Jurkat, Clone E6-1 (cell line): ENCODE results near the gene LSR. TPM values are rescaled to one million over a fixed set of nuclear protein-coding genes. Genes with fewer than 3 reads are reported as not detected.

Source experiments
- DNase-seq: peaks from one replicate; pipeline ENCODE4 v3.0.0-alpha.2; 2011; ENCODE audit warnings: low read depth, low spot score
- H3K4me3 ChIP-seq: 2 replicates; pipeline ENCODE4 v1.5.1; 2011; ENCODE audit warnings: mild to moderate bottlenecking, low read length, control low read depth, moderate library complexity
- polyA plus RNA-seq: library from polyadenylated mRNA; unstranded; fragments of >200 nt; gene quantifications from one replicate; pipeline ENCODE4 v1.2.1, GENCODE V29; 2012; ENCODE audit warnings: missing spikeins; ENCODE audit not compliant: insufficient read length, insufficient read depth

The LSR gene
- polyA plus RNA-seq: not detected

GRCh38 chr19:35248310-35249145 lies at the start of gene LSR:
TSS of gene LSR (plus strand) at chr19:35249002. CDS start at chr19:35249023, 21 bp downstream.
- no peak for DNase-seq
- H3K4me3 ChIP-seq: no peak within 1 kb of the TSS

- DNase-seq: no peak
Observed at GRCh38 chr19:35199481-35199880, 49.3 kb upstream of the LSR start.

GRCh38 chr19:35202722-35203688 lies 45.8 kb upstream of the LSR start:
- DNase-seq: no peak
- no peak overlapping the region for H3K4me3 ChIP-seq

More at GRCh38 chr19:35199481-35199880, 49.3 kb upstream of the LSR start:
- no peak overlapping the region for H3K4me3 ChIP-seq

- H3K4me3 ChIP-seq: no peak overlapping the region
- no peak for DNase-seq
Observed at GRCh38 chr19:35204799-35205732, 43.7 kb upstream of the LSR start.

- no peak for DNase-seq
- H3K4me3 ChIP-seq: no peak overlapping the region
Observed at GRCh38 chr19:35205733-35206323, 43.0 kb upstream of the LSR start.

- H3K4me3 ChIP-seq: no peak overlapping the region
- peak; percentile 97 for DNase-seq
Observed at GRCh38 chr19:35206379-35206778, 42.4 kb upstream of the LSR start.

- no peak for DNase-seq
- H3K4me3 ChIP-seq: no peak overlapping the region
Observed at GRCh38 chr19:35206855-35207254, 41.9 kb upstream of the LSR start.

- DNase-seq: no peak
Observed at GRCh38 chr19:35207391-35207871, 41.4 kb upstream of the LSR start.

GRCh38 chr19:35208121-35208520 lies 40.7 kb upstream of the LSR start:
- DNase-seq: no peak
- H3K4me3 ChIP-seq: no peak overlapping the region

More at GRCh38 chr19:35207391-35207871, 41.4 kb upstream of the LSR start:
- H3K4me3 ChIP-seq: no peak overlapping the region

- no peak overlapping the region for H3K4me3 ChIP-seq
- DNase-seq: no peak
Observed at GRCh38 chr19:35209646-35210045, 39.2 kb upstream of the LSR start.

GRCh38 chr19:35211545-35212230 lies 37.1 kb upstream of the LSR start:
- DNase-seq: no peak
- H3K4me3 ChIP-seq: no peak overlapping the region

- H3K4me3 ChIP-seq: no peak overlapping the region
Observed at GRCh38 chr19:35212241-35212640, 36.6 kb upstream of the LSR start.

GRCh38 chr19:35213663-35214632 lies 34.9 kb upstream of the LSR start:
- DNase-seq: peak; percentile 84
- no peak overlapping the region for H3K4me3 ChIP-seq

More at GRCh38 chr19:35212241-35212640, 36.6 kb upstream of the LSR start:
- DNase-seq: no peak

GRCh38 chr19:35214766-35215422 lies 33.9 kb upstream of the LSR start:
- no peak overlapping the region for H3K4me3 ChIP-seq
- no peak for DNase-seq

GRCh38 chr19:35216016-35216832 lies 32.6 kb upstream of the LSR start:
- DNase-seq: no peak
- H3K4me3 ChIP-seq: no peak overlapping the region
